Endodermal cell (in vitro differentiated cells): ENCODE measurements around the gene MYO19. TPM values are rescaled to one million over a fixed set of nuclear protein-coding genes. Genes with fewer than 3 reads are reported as not detected.

Experiments
- DNase-seq: peaks from one replicate; pipeline ENCODE4 v3.0.0-alpha.2; 2017
- H3K27ac ChIP-seq: 2 replicates; pipeline ENCODE4 v1.5.1; 2013; ENCODE audit warnings: mild to moderate bottlenecking, low read depth, low read length, moderate library complexity
- H3K27me3 ChIP-seq: 2 replicates; pipeline ENCODE4 v1.6.1; 2013; ENCODE audit warnings: mild to moderate bottlenecking, low read length, moderate library complexity; ENCODE audit not compliant: insufficient read depth, control insufficient read depth, poor library complexity, severe bottlenecking
- H3K36me3 ChIP-seq: 2 replicates; pipeline ENCODE4 v1.7.0; 2013; ENCODE audit warnings: mild to moderate bottlenecking, low read length, moderate library complexity; ENCODE audit not compliant: control insufficient read depth, insufficient read depth
- H3K4me1 ChIP-seq: one replicate; pipeline ENCODE4 v1.7.0; 2013; ENCODE audit warnings: low read length; ENCODE audit not compliant: control insufficient read depth, insufficient read depth
- H3K4me3 ChIP-seq: 2 replicates; pipeline ENCODE4 v1.5.1; 2013; ENCODE audit warnings: mild to moderate bottlenecking, low read length, moderate library complexity
- H3K9ac ChIP-seq: 2 replicates; pipeline ENCODE4 v1.6.1; 2013; ENCODE audit warnings: mild to moderate bottlenecking, low read length, moderate library complexity; ENCODE audit not compliant: poor library complexity, severe bottlenecking; ENCODE audit errors: extremely low read depth
- H3K9me3 ChIP-seq: 2 replicates; pipeline ENCODE4 v1.6.1; 2013; ENCODE audit warnings: mild to moderate bottlenecking, low read length, moderate library complexity; ENCODE audit not compliant: control insufficient read depth
- H3K27ac Mint-ChIP-seq: 2 replicates; pipeline ENCODE4 v1.8.0; 2020; ENCODE audit warnings: mixed read lengths
- H3K27me3 Mint-ChIP-seq: 2 replicates; pipeline ENCODE4 v1.8.0; 2021; ENCODE audit warnings: mild to moderate bottlenecking, mixed read lengths; ENCODE audit not compliant: insufficient read depth
- H3K36me3 Mint-ChIP-seq: 2 replicates; pipeline ENCODE4 v1.8.0; 2020; ENCODE audit warnings: low read depth, mixed read lengths
- H3K4me1 Mint-ChIP-seq: 2 replicates; pipeline ENCODE4 v1.8.0; 2020; ENCODE audit warnings: mixed read lengths
- H3K4me3 Mint-ChIP-seq: 2 replicates; pipeline ENCODE4 v1.8.0; 2020; ENCODE audit warnings: mild to moderate bottlenecking, moderate library complexity, mixed read lengths
- H3K9me3 Mint-ChIP-seq: 2 replicates; pipeline ENCODE4 v1.8.0; 2020; ENCODE audit warnings: mild to moderate bottlenecking, mixed read lengths
- CTCF ChIP-seq: fragments of 200-600 bp; sonication (generic); conservative IDR thresholded peaks from 2 replicates; pipeline ENCODE4 v1.5.0; 2021; ENCODE audit warnings: antibody characterized with exemption, mild to moderate bottlenecking
- WGBS, 2 experiments: methylation state at CpG; one replicate each; pipeline versions ENCODE4 v1.1.5 to v1.1.7; 2013; ENCODE audit warnings: missing lambda C conversion rate in 2 of 2, mixed read lengths in 1 of 2; ENCODE audit not compliant: insufficient coverage in 1 of 2, insufficient read length in 1 of 2; 5-methylcytosine and 5-hydroxymethylcytosine counted together
- total RNA-seq, 2 donors: library from RNA; stranded (reverse); fragmentation: NEBNext Ultra II Directional in 1 of 2; extraction: Animal tissue kit (Norgen Biotek cat#: 25700) in 1 of 2; gene quantifications; 2 replicates in 1 of 2; 3 replicates in 1 of 2; pipeline ENCODE4 v1.2.1, GENCODE V29; 2021

The MYO19 gene
- total RNA-seq, 2 donors from 2014 or later, result 133 to 154 TPM

- Histone ChIP-seq H3K36me3 (no peaks in the 10 kb centered on the region), H3K27ac (no peak overlapping the region), H3K9me3 (no peaks in the 10 kb centered on the region), H3K4me3 (no peak overlapping the region), H3K4me1 (peaks cover 7% of the 10 kb centered on the region), H3K9ac (no peak overlapping the region), H3K27me3 (peaks cover 39% of the 10 kb centered on the region)
- H3K27ac Mint-ChIP-seq, result no peak overlapping the region
- no peak overlapping the region for H3K4me3 Mint-ChIP-seq
- H3K36me3 Mint-ChIP-seq, result no peaks in the 10 kb centered on the region
- H3K9me3 Mint-ChIP-seq, result no peaks in the 10 kb centered on the region
- no peak for DNase-seq
- peaks cover 23% of the 10 kb centered on the region for H3K4me1 Mint-ChIP-seq
- peaks cover 55% of the 10 kb centered on the region for H3K27me3 Mint-ChIP-seq
- 74 to 75% methylated on average over 16 to 18 of the region's 18 CpGs for WGBS, 2 experiments
- no peak for TF ChIP-seq CTCF
Observed at GRCh38 chr17:36468903-36469635, 65.6 kb downstream of the MYO19 start.

GRCh38 chr17:36464765-36465088, 69.9 kb downstream of the MYO19 start:
- no peaks in the 10 kb centered on the region for H3K9me3 Mint-ChIP-seq
- H3K4me1 Mint-ChIP-seq, result peaks cover 8% of the 10 kb centered on the region
- H3K27me3 ChIP-seq, result peaks cover 69% of the 10 kb centered on the region
- H3K4me1 ChIP-seq, result no peaks in the 10 kb centered on the region
- no peaks in the 10 kb centered on the region for H3K9me3 ChIP-seq
- H3K27ac Mint-ChIP-seq, result no peak overlapping the region
- H3K27ac ChIP-seq, result no peak overlapping the region
- no peaks in the 10 kb centered on the region for H3K36me3 Mint-ChIP-seq
- H3K27me3 Mint-ChIP-seq, result peaks cover 76% of the 10 kb centered on the region
- WGBS, 2 experiments, result 85 to 90% methylated on average over 20 to 21 of the region's 21 CpGs
- H3K9ac ChIP-seq, result no peak overlapping the region
- H3K4me3 Mint-ChIP-seq, result no peak overlapping the region
- no peak for TF ChIP-seq CTCF
- no peaks in the 10 kb centered on the region for H3K36me3 ChIP-seq
- DNase-seq, result peak; percentile 67
- no peak overlapping the region for H3K4me3 ChIP-seq

GRCh38 chr17:36463916-36464764, 70.5 kb downstream of the MYO19 start:
- Mint-ChIP-seq H3K27ac (no peak overlapping the region), H3K36me3 (no peaks in the 10 kb centered on the region), H3K9me3 (no peaks in the 10 kb centered on the region), H3K4me3 (no peak overlapping the region), H3K4me1 (peaks cover 3% of the 10 kb centered on the region), H3K27me3 (peaks cover 74% of the 10 kb centered on the region)
- H3K9me3 ChIP-seq, result no peaks in the 10 kb centered on the region
- DNase-seq, result peak; percentile 100
- TF ChIP-seq CTCF, result peak; percentile 43
- H3K36me3 ChIP-seq, result no peaks in the 10 kb centered on the region
- H3K27ac ChIP-seq, result no peak overlapping the region
- peaks cover 67% of the 10 kb centered on the region for H3K27me3 ChIP-seq
- WGBS, 2 experiments, result 40 to 66% methylated on average over 23 to 54 of the region's 54 CpGs
- H3K9ac ChIP-seq, result no peak overlapping the region
- H3K4me3 ChIP-seq, result no peak overlapping the region
- no peaks in the 10 kb centered on the region for H3K4me1 ChIP-seq
